ENCODE results near the gene LEKR1. TPM values are rescaled to one million over a fixed set of nuclear protein-coding genes. Genes with fewer than 3 reads are reported as not detected.

Gene LEKR1
- total and polyA plus RNA-seq, 2 donors (not counting 1 experiment from before 2014, with no cell fraction given): 0.94 to 4.7 TPM

- Mint-ChIP-seq H3K27ac (no peak overlapping the region), H3K27me3 (no peaks in the 10 kb centered on the region), H3K4me1 (peaks cover 21% of the 10 kb centered on the region), H3K9me3 (ENCODE audit: insufficient read depth) (no peaks in the 10 kb centered on the region), H3K4me3 (no peak overlapping the region)
- H3K79me2 ChIP-seq (ENCODE audit: control insufficient read depth, insufficient read depth, low read length): no peaks in the 10 kb centered on the region
- H3K4me2 ChIP-seq (replicated peaks; ENCODE audit: low read depth, low read length, poor library complexity, severe bottlenecking): no peak overlapping the region
- 100% methylated on average over 1 of the region's 2 CpGs for WGBS (ENCODE audit: insufficient coverage)
- intact Hi-C loops (cut with micrococcal nuclease): no loop called here
- TF ChIP-seq, protein P1, sequence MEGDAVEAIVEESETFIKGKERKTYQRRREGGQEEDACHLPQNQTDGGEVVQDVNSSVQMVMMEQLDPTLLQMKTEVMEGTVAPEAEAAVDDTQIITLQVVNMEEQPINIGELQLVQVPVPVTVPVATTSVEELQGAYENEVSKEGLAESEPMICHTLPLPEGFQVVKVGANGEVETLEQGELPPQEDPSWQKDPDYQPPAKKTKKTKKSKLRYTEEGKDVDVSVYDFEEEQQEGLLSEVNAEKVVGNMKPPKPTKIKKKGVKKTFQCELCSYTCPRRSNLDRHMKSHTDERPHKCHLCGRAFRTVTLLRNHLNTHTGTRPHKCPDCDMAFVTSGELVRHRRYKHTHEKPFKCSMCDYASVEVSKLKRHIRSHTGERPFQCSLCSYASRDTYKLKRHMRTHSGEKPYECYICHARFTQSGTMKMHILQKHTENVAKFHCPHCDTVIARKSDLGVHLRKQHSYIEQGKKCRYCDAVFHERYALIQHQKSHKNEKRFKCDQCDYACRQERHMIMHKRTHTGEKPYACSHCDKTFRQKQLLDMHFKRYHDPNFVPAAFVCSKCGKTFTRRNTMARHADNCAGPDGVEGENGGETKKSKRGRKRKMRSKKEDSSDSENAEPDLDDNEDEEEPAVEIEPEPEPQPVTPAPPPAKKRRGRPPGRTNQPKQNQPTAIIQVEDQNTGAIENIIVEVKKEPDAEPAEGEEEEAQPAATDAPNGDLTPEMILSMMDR (IDR thresholded peaks at IDR 0.05): no peak
- no peak overlapping the region for H2AFZ ChIP-seq (ENCODE audit: insufficient read depth, low read depth, low read length, poor library complexity, severe bottlenecking)
- H3K4me1 ChIP-seq (ENCODE audit: control insufficient read depth in 2 of 2, insufficient read depth in 2 of 2, low read length in 2 of 2): peaks cover 16 to 20% of the 10 kb centered on the region in 2 donors
- H3K27ac ChIP-seq (ENCODE audit: low read length in 2 of 2): no peak overlapping the region
- ATAC-seq (ENCODE audit: low read depth) (no peak), DNase-seq (no peak)
- no peak overlapping the region for H3K9ac ChIP-seq (ENCODE audit: low read length)
- POLR2A ChIA-PET: interaction anchor here (1.0 kb wide), 1 partner anchor 395 kb away, joined by 7 read pairs; no protein-coding TSS in a partner anchor
- H3K36me3 ChIP-seq (replicated peaks in 1 of 2; ENCODE audit: control extremely low read depth in 1 of 2, control insufficient read depth in 1 of 2, extremely low read depth in 1 of 2, insufficient read depth in 2 of 2, low read length in 1 of 2): no peaks in the 10 kb centered on the region
- H3K4me3 ChIP-seq (ENCODE audit: control extremely low read depth in 1 of 5, extremely low read depth in 1 of 5, insufficient read depth in 1 of 5, low read depth in 2 of 5, low read length in 4 of 5): no peak overlapping the region
- CTCF ChIA-PET: no interaction called here
- no peaks in the 10 kb centered on the region for H4K20me1 ChIP-seq (ENCODE audit: control insufficient read depth, insufficient read depth, low read length, poor library complexity, severe bottlenecking)
- H3K27me3 ChIP-seq (replicated peaks in 1 of 4; ENCODE audit: control extremely low read depth in 1 of 4, control insufficient read depth in 3 of 4, insufficient read depth in 4 of 4, low read length in 3 of 4): no peaks in the 10 kb centered on the region
- H3K9me3 ChIP-seq (ENCODE audit: control extremely low read depth in 1 of 3, control insufficient read depth in 2 of 3, insufficient read depth in 1 of 3, low read length in 2 of 3): no peaks in the 10 kb centered on the region
These were observed 244.5 kb downstream of the LEKR1 start for GRCh38 chr3:157070678-157070999.

DNA sequence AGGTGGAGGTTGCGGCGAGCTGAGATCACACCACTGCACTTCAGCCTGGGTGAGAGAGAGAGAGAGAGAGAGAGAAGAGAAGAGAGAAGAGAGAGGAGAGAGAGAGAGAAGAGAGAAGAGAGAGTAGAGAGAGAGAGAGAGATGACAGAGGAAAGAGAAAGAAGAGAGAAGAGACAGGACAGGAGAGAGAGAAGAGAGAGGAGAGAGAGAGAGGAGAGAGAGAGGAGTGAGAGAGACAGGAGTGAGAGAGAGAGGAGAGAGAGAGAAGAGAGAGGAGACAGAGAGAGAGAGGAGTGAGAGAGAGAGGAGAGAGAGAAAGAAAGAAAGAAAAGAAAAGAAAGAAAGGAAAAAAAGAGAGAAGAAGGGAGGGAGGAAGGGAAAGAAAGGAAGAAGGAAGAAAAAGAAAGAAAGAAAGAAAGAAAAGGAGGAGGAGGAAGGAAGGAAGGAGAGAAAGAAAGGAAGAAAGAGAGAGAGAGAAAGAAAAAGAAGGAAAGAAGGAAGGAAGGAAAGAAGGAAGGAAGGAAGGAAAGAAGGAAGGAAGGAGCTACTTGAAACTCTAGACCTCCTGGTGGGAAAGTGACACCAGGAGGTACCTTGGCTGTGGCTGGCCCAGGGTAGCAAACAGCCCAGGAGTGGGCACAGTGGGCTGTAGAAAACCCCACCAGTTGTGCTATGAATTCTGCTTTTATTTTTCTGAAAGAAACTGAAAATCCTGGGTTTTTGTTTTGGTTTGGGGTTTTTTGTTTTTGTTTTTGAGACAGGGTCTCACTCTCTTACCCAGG lies 245.8 kb downstream of the LEKR1 start:
- H2AFZ ChIP-seq (ENCODE audit: insufficient read depth, low read depth, low read length, poor library complexity, severe bottlenecking): no peak overlapping the region
- Mint-ChIP-seq H3K27me3 (no peaks in the 10 kb centered on the region), H3K9me3 (ENCODE audit: insufficient read depth) (no peaks in the 10 kb centered on the region), H3K4me1 (peaks cover 9% of the 10 kb centered on the region), H3K4me3 (no peak overlapping the region), H3K27ac (no peak overlapping the region)
- WGBS (ENCODE audit: insufficient coverage): 100% methylated on average over 2 of the region's 2 CpGs
- ATAC-seq (ENCODE audit: low read depth): no peak
- intact Hi-C loops (cut with micrococcal nuclease): no loop called here
- H3K79me2 ChIP-seq (ENCODE audit: control insufficient read depth, insufficient read depth, low read length): no peaks in the 10 kb centered on the region
- H3K4me2 ChIP-seq (replicated peaks; ENCODE audit: low read depth, low read length, poor library complexity, severe bottlenecking): no peak overlapping the region
- POLR2A ChIA-PET: interaction anchor here (1.0 kb wide), 1 partner anchor 396 kb away, joined by 7 read pairs; no protein-coding TSS in a partner anchor
- no peaks in the 10 kb centered on the region for H3K9me3 ChIP-seq (ENCODE audit: control extremely low read depth in 1 of 3, control insufficient read depth in 2 of 3, insufficient read depth in 1 of 3, low read length in 2 of 3)
- peaks cover 9 to 10% of the 10 kb centered on the region in 2 donors for H3K4me1 ChIP-seq (ENCODE audit: control insufficient read depth in 2 of 2, insufficient read depth in 2 of 2, low read length in 2 of 2)
- no peaks in the 10 kb centered on the region for H3K27me3 ChIP-seq (replicated peaks in 1 of 4; ENCODE audit: control extremely low read depth in 1 of 4, control insufficient read depth in 3 of 4, insufficient read depth in 4 of 4, low read length in 3 of 4)
- TF ChIP-seq, protein P1 (IDR thresholded peaks at IDR 0.05): peak; percentile 25
- TF ChIP-seq EZH2 (IDR thresholded peaks at IDR 0.05; ENCODE audit: borderline replicate concordance, insufficient read depth, low read depth, low read length, poor library complexity, severe bottlenecking): no peak
- no peaks in the 10 kb centered on the region for H4K20me1 ChIP-seq (ENCODE audit: control insufficient read depth, insufficient read depth, low read length, poor library complexity, severe bottlenecking)
- CTCF ChIA-PET: no interaction called here
- DNase-seq: no peak
- H3K4me3 ChIP-seq (ENCODE audit: control extremely low read depth in 1 of 5, extremely low read depth in 1 of 5, insufficient read depth in 1 of 5, low read depth in 2 of 5, low read length in 4 of 5): no peak overlapping the region
- H3K9ac ChIP-seq (ENCODE audit: low read length): no peak overlapping the region
- H3K27ac ChIP-seq (ENCODE audit: low read length in 2 of 2): no peak overlapping the region
- no peaks in the 10 kb centered on the region for H3K36me3 ChIP-seq (replicated peaks in 1 of 2; ENCODE audit: control extremely low read depth in 1 of 2, control insufficient read depth in 1 of 2, extremely low read depth in 1 of 2, insufficient read depth in 2 of 2, low read length in 1 of 2)
